Hepatocyte (in vitro differentiated cells): Measurements from ENCODE around the gene KRTDAP.

Source experiments
- EZH2 ChIP-seq: fragments of 200-600 bp; sonication (generic); IDR thresholded peaks from 2 replicates; pipeline ENCODE4 v1.6.1; 2016; ENCODE audit warnings: antibody characterized with exemption, mild to moderate bottlenecking, borderline replicate concordance
- TF ChIP-seq, protein P1 (sequence below): fragments of 200-600 bp; sonication (generic); IDR thresholded peaks from 2 replicates; pipeline ENCODE4 v1.5.1; 2016; ENCODE audit warnings: antibody characterized with exemption, mild to moderate bottlenecking; ENCODE audit not compliant: poor library complexity

DNA sequence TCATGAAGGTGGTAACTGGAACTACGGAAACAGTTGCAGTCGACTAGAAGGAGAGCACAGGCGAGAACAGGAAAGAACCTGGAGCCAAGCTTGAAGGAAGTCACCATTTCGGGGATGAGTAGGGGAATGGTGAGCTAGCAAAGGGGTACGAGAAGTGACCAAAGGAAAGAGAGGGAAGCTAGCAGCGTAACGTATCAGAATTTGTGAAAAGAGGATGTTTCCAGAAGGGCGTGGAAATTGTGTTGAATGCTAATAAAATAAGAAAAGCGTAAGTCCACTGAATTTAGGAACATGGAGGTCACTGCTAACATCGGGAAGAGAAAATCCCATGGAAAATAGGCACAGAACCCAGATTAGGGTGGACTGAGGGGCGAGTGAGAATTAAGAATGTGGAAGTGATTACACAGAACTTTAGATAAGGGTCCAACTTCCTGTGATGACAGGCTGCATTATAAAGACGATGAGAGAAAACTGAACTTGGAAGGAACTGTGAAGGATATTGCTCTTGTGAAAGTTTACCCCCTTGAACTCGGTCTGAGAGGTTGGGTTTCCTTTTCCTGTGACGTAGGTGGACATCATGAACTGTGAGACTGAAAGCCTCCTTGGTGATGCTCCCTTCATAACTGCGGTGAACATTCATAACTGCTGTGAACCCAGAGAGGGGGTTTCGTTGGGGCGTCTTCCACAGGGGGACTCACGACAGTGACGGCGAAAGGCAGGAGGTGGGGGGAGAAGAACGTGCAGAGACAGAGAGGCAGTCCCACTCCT is 44.3 kb downstream of the KRTDAP start:
- TF ChIP-seq, protein P1, sequence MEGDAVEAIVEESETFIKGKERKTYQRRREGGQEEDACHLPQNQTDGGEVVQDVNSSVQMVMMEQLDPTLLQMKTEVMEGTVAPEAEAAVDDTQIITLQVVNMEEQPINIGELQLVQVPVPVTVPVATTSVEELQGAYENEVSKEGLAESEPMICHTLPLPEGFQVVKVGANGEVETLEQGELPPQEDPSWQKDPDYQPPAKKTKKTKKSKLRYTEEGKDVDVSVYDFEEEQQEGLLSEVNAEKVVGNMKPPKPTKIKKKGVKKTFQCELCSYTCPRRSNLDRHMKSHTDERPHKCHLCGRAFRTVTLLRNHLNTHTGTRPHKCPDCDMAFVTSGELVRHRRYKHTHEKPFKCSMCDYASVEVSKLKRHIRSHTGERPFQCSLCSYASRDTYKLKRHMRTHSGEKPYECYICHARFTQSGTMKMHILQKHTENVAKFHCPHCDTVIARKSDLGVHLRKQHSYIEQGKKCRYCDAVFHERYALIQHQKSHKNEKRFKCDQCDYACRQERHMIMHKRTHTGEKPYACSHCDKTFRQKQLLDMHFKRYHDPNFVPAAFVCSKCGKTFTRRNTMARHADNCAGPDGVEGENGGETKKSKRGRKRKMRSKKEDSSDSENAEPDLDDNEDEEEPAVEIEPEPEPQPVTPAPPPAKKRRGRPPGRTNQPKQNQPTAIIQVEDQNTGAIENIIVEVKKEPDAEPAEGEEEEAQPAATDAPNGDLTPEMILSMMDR, result no peak
- no peak for TF ChIP-seq EZH2
